Endothelial cell of umbilical vein (primary cell): ENCODE results near the gene SFMBT1. TPM values are rescaled to one million over a fixed set of nuclear protein-coding genes. Genes with fewer than 3 reads are reported as not detected.

Experiments
- BruUV-seq: library from RNA; stranded (reverse); fragments of 400-500 nt; replicated peaks from 2 replicates; lab custom pipeline; 2021; lab: Mats Ljungman, UMichigan
- CTCF ChIA-PET: fragments of 300-600, 350-600 bp; sonication (Branson Sonifier 250); formaldehyde crosslinking; loops from one replicate; lab custom pipeline; 2021; ENCODE audit warnings: antibody characterized with exemption, inconsistent platforms; lab: Charles Lee
- POLR2A ChIA-PET: fragments of 300-600, 350-600 bp; sonication (Branson Sonifier 250); formaldehyde crosslinking; loops from one replicate; lab custom pipeline; 2021; ENCODE audit warnings: antibody characterized with exemption, inconsistent platforms; lab: Charles Lee
- DNase-seq: peaks from one replicate; pipeline ENCODE4 v3.0.0-alpha.2; 2011; ENCODE audit warnings: low read depth, low spot score
- FAIRE-seq: peaks from 2 replicates; lab custom pipeline; 2011; peaks lifted over from hg19 to GRCh38; lab: Jason Lieb, UNC
- H2AFZ ChIP-seq: 2 replicates; pipeline ENCODE4 v1.6.0; 2012; ENCODE audit warnings: low read depth, low read length, control low read depth, inconsistent platforms
- H3K27ac ChIP-seq: 2 replicates; pipeline ENCODE4 v1.5.1; 2011; ENCODE audit warnings: low read depth, mild to moderate bottlenecking, control low read depth, low read length, moderate library complexity; ENCODE audit not compliant: insufficient read depth
- H3K27me3 ChIP-seq, 2 experiments: 2 replicates each; pipeline versions ENCODE4 v1.6.0 to v1.6.1; 2011; ENCODE audit warnings: low read length in 2 of 2, mixed read lengths in 1 of 2; ENCODE audit not compliant: control insufficient read depth in 2 of 2, insufficient read depth in 2 of 2
- H3K36me3 ChIP-seq, 2 experiments: 2 replicates in 1 of 2; 3 replicates in 1 of 2; pipeline ENCODE4 v1.5.1; 2011; ENCODE audit warnings: low read length in 2 of 2, mild to moderate bottlenecking in 1 of 2, moderate library complexity in 1 of 2; ENCODE audit not compliant: control insufficient read depth in 2 of 2, insufficient read depth in 2 of 2; ENCODE audit errors: extremely low read depth in 1 of 2
- H3K4me1 ChIP-seq: 3 replicates; pipeline ENCODE4 v1.5.1; 2011; ENCODE audit warnings: mild to moderate bottlenecking, low read length; ENCODE audit not compliant: control insufficient read depth, insufficient read depth; ENCODE audit errors: extremely low read depth
- H3K4me2 ChIP-seq: 2 replicates; pipeline ENCODE4 v1.6.1; 2011; ENCODE audit warnings: low read length, control low read depth, mixed read lengths; ENCODE audit not compliant: insufficient read depth
- H3K4me3 ChIP-seq, 3 experiments: fragments of 200-600 bp in 1 of 3; sonication (generic), shearing (Covaris generic) in 1 of 3; replicated peaks in 1 of 3; 2 replicates each; pipeline ENCODE4 v1.5.1; 2011 to 2016; ENCODE audit warnings: control low read depth in 3 of 3, low read length in 3 of 3, mild to moderate bottlenecking in 2 of 3, inconsistent platforms in 1 of 3, low read depth in 1 of 3, moderate library complexity in 1 of 3; ENCODE audit not compliant: insufficient read depth in 1 of 3
- H3K79me2 ChIP-seq: 2 replicates; pipeline ENCODE4 v1.6.0; 2012; ENCODE audit warnings: low read length, inconsistent platforms; ENCODE audit not compliant: control insufficient read depth, insufficient read depth
- H3K9ac ChIP-seq: replicated peaks from 2 replicates; pipeline ENCODE3; 2011; ENCODE audit warnings: low read length, control low read depth; ENCODE audit not compliant: insufficient read depth; ENCODE audit errors: extremely low read depth
- H3K9me1 ChIP-seq: replicated peaks from 3 replicates; pipeline ENCODE4 v1.6.0; 2011; ENCODE audit warnings: mild to moderate bottlenecking, low read length; ENCODE audit not compliant: control insufficient read depth, insufficient read depth; ENCODE audit errors: extremely low read depth
- H3K9me3 ChIP-seq: replicated peaks from 2 replicates; pipeline ENCODE4 v1.5.1; 2012; ENCODE audit warnings: low read length, inconsistent platforms; ENCODE audit not compliant: control insufficient read depth, insufficient read depth
- H4K20me1 ChIP-seq: replicated peaks from 2 replicates; pipeline ENCODE3; 2011; ENCODE audit warnings: mild to moderate bottlenecking, low read length; ENCODE audit not compliant: control insufficient read depth, insufficient read depth; ENCODE audit errors: extremely low read depth
- CTCF ChIP-seq, 2 donors: IDR thresholded peaks; 1 replicate in 1 of 2; 2 replicates in 1 of 2; pipeline ENCODE4 v1.5.1; 2011; ENCODE audit warnings: low read length in 2 of 2, mild to moderate bottlenecking in 2 of 2, moderate library complexity in 2 of 2, control low read depth in 1 of 2, inconsistent platforms in 1 of 2, low read depth in 1 of 2; ENCODE audit not compliant: insufficient read depth in 1 of 2; ENCODE audit errors: extremely low read depth in 1 of 2
- EZH2 ChIP-seq: IDR thresholded peaks from 2 replicates; pipeline ENCODE4 v1.6.1; 2012; ENCODE audit warnings: borderline replicate concordance, low read depth, mild to moderate bottlenecking, moderate library complexity, low read length, inconsistent platforms; ENCODE audit not compliant: severe bottlenecking
- FOS ChIP-seq: IDR thresholded peaks from 2 replicates; pipeline ENCODE4 v1.6.1; 2011; ENCODE audit warnings: mild to moderate bottlenecking, low read length, moderate library complexity, borderline replicate concordance; ENCODE audit not compliant: insufficient read depth
- GATA2 ChIP-seq: IDR thresholded peaks from 2 replicates; pipeline ENCODE4 v1.7.0; 2011; ENCODE audit warnings: low read depth, mild to moderate bottlenecking, moderate library complexity, mixed read lengths, low read length; ENCODE audit not compliant: insufficient read length, insufficient read depth
- JUN ChIP-seq: IDR thresholded peaks from 2 replicates; pipeline ENCODE4 v1.6.1; 2011; ENCODE audit warnings: borderline replicate concordance, low read depth; ENCODE audit not compliant: insufficient read length, insufficient read depth
- MAX ChIP-seq: IDR thresholded peaks from 2 replicates; pipeline ENCODE4 v1.6.1; 2011; ENCODE audit not compliant: insufficient read depth, insufficient read length
- MYC ChIP-seq: IDR thresholded peaks from one replicate; pipeline ENCODE4 v1.6.1; 2011; ENCODE audit warnings: mild to moderate bottlenecking, low read depth, low read length
- POLR2A ChIP-seq: IDR thresholded peaks from 2 replicates; pipeline ENCODE4 v1.6.1; 2012; ENCODE audit warnings: low read depth, mild to moderate bottlenecking, control low read depth, low read length
- POLR2AphosphoS5 ChIP-seq: IDR thresholded peaks from 2 replicates; pipeline ENCODE4 v1.6.1; 2012; ENCODE audit warnings: low read depth, mild to moderate bottlenecking, control low read depth, low read length, moderate library complexity; ENCODE audit not compliant: insufficient read depth
- dilution Hi-C: fragments of 300-500 bp; cut with MboI; formaldehyde crosslinking; loops from one replicate; pipeline ENCODE4 v1.15.0; 2019; ENCODE audit warnings: low sequenced_read_pairs; ENCODE audit not compliant: extremely low pct_ligation_motif_present
- intact Hi-C: fragments of 100-400 bp; cut with micrococcal nuclease; formaldehyde crosslinking; loops from one replicate; pipeline ENCODE4 v1.10.0; 2022
- polyA plus RNA-seq, 4 experiments: library from polyadenylated mRNA; depleted of rRNA in 3 of 4; stranded (reverse) in 3 of 4; unstranded in 1 of 4; fragments of >200 nt; gene quantifications; 2 replicates each; pipeline versions ENCODE4 v1.2.1 to v1.2.3, GENCODE V29; 2011 to 2012; ENCODE audit warnings: missing spikeins in 1 of 4
- total RNA-seq: library from RNA; stranded (reverse); gene quantifications from 2 replicates; pipeline ENCODE4 v1.2.3, GENCODE V29; 2021

Gene SFMBT1
- total and polyA plus RNA-seq, 2 donors (not counting 3 experiments of a cell fraction or from before 2014, with no cell fraction given): 1.8 to 6.0 TPM

- dilution Hi-C loops (no loop called here), intact Hi-C loops (no loop called here)
- POLR2A ChIA-PET: no interaction called here
- DNase-seq (no peak), FAIRE-seq (no peak)
- no peak overlapping the region for H3K4me2 ChIP-seq
- no peaks in the 10 kb centered on the region for H3K9me3 ChIP-seq
- no peaks in the 10 kb centered on the region for H3K4me1 ChIP-seq
- no TSS peak for BruUV-seq
- no peak overlapping the region for H3K27ac ChIP-seq
- H3K79me2 ChIP-seq: no peaks in the 10 kb centered on the region
- H3K9me1 ChIP-seq: no peaks in the 10 kb centered on the region
- no peak overlapping the region for H2AFZ ChIP-seq
- no peaks in the 10 kb centered on the region for H3K36me3 ChIP-seq
- no peak for TF ChIP-seq FOS
- no peak for TF ChIP-seq JUN
- no peak for TF ChIP-seq MAX
- no peak for TF ChIP-seq CTCF (IDR thresholded peaks at IDR 0.05; ENCODE audit: extremely low read depth in 1 of 2, insufficient read depth in 1 of 2, low read depth in 1 of 2, low read length in 2 of 2)
- TF ChIP-seq POLR2AphosphoS5: no peak
- TF ChIP-seq POLR2A: no peak
- no peak for TF ChIP-seq GATA2
- TF ChIP-seq EZH2: no peak
- TF ChIP-seq MYC: no peak
- H3K9ac ChIP-seq: no peak overlapping the region
- no peak overlapping the region for H3K4me3 ChIP-seq
- CTCF ChIA-PET: interaction anchor here (1.5 kb wide), 1 partner anchor 15 kb away, joined by 4 read pairs; no protein-coding TSS in a partner anchor
- H3K27me3 ChIP-seq: no peaks in the 10 kb centered on the region
- H4K20me1 ChIP-seq: no peaks in the 10 kb centered on the region
These were observed 32.8 kb upstream of the SFMBT1 start for GRCh38 chr3:53078656-53079055.
